Nasal cavity respiratory epithelium epithelial cell of viscerocranial mucosa (primary cell): ENCODE measurements around the gene RAB26. TPM values are rescaled to one million over a fixed set of nuclear protein-coding genes. Genes with fewer than 3 reads are reported as not detected.

ENCODE experiments used
- total RNA-seq: library from RNA; depleted of rRNA; stranded (reverse); fragments of >200 nt; gene quantifications from 2 replicates; pipeline ENCODE4 v1.2.3, GENCODE V29; 2014

Gene RAB26, protein sequence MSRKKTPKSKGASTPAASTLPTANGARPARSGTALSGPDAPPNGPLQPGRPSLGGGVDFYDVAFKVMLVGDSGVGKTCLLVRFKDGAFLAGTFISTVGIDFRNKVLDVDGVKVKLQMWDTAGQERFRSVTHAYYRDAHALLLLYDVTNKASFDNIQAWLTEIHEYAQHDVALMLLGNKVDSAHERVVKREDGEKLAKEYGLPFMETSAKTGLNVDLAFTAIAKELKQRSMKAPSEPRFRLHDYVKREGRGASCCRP
- 0.28 and 0.34 TPM in 2 replicates for total RNA-seq

DNA sequence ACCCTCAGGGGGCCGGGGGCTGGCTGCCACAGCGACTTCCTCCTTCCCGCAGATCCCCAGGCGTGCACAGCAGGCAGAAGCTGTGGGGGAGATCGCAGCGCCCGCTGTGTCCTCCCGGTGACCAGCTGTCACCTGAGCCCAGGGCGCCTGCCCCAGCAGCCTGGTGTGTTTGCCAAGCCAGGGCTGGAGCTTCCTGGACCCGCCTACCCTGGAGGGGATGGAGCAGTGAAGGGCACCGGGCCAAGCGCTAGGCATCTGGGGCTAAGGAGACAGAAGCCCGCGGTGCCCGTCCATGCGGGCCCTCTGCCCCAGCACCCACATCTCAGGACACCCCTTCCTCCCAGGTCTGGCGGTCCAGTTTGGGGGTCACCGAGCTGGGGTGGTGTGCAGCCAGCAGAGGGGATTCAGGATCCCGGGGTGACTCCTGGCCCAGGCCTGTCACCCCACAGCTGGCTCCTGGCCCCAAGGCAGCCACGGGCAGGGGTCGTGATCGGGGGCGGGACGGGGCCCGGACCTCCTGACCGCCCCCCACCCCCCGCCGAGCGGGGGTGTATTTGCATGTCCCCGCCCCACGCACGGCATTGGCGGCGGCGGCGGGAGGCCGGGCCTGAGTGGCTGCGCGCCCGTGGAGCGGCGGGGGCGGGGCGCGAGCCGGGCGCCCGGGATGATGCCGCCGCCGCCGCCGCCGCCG, at the start of gene RAB26:
RAB26 (plus strand) TSS at position 645 of the 691 bp plus-strand sequence. CDS start 159 bp downstream, outside the sequence.

GRCh38 chr16:2135770-2136490, 12.5 kb upstream of the RAB26 start, which contains the start of gene PKD1:
TSS of gene PKD1 (minus strand) at chr16:2135898. CDS start at chr16:2135689, 209 bp downstream.

DNA sequence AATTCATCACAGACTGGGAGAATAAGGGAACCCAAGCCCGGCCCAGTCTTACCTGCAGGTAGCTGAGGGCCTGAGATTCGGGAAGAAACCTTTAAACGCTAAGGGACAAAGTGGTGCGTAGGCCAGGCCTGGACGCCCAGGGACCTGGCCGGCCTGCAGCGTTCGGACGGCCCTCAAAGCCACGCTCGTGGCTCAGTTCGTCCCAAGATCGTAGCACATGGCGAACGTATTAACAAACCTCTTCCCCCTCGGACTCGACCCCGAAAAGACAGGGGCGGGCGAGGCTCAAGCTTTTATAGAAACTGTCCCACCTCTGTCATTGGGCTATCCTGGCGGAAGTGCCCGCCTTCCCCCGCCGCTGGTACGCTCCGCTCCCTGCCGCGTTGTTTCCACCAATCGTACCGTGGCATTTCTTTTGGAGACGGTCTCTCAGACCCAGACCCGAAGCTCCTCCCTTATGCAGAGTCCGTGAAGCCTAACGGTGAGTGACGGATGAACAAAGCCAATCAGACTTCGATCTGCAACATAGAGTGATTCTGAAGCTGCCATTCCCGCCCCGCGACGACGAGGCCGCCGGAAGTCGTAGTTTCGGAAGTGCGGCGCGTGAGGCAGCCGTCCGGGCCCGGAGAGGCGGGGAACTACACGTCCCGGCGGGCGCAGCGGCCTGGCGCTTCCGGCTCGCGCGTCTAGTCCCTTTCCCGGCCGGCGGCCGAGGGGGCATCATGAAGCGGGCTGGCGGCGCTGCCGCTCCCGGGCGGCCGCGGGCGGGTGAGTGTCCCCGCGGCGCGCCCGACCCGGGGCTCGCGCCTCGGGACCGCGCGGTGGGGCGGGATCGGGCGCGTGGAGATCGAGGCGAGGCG, 6.9 kb downstream of the RAB26 start, which contains the start of gene TRAF7:
TRAF7 (plus strand) TSS at position 692 of the 860 bp plus-strand sequence. CDS start 8,139 bp downstream, outside the sequence.

DNA sequence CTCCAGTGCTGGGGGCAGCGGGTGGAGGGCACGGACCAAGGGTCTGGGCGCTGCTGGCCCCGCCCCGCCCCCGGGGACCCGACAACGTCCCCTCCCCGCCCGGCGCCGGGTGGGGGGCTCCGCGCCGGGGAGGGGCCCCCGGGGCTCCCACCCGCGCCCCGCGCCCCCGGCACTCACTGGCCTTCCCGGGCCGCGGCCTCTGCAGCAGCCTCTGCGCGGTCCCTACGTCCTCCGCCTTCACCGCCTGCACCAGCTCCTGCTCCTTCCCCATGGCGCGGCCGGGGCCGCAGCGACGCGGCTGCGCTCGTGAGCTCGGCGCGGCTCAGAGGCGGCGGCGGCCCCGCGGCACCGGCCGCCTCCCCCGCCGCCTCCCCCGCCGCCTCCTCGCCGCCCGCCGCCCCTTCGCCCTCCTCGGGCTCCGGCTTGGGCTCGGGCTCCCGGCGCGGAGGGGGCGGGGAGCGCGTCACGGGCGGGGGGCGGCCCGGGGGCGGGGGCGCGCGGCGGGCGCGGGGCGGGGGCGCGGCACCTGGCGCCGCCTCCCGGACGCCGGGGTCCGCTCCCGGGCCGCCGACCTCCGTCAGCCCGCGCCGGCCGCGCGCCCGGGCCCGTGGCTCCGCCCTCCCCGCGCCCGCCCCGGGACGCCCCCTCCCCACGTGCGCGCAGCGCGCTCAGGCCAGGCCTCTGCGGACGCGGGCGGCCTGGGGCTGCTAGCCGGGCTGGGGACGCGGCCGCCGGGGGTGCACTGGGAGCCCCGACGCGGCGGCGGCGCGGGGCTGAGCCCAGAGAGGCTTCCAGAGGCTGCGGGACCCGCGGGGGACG, 47.9 kb downstream of the RAB26 start, which contains the start of gene CASKIN1:
CASKIN1 (minus strand) TSS at position 444 of the 819 bp plus-strand sequence; CDS start at position 271, 173 bp downstream.

Other genes with a start within 250 kb of the RAB26 start
- 0.34 and 0.50 TPM in 2 replicates for gene HS3ST6, start 230.2 kb upstream of the RAB26 start, total RNA-seq
- 6.8 and 7.3 TPM in 2 replicates for gene MSRB1, start 205.4 kb upstream of the RAB26 start, total RNA-seq
- under 0.01 TPM in 1 of 2 replicates, not detected in the other for gene RPL3L, start 193.9 kb upstream of the RAB26 start, total RNA-seq
- 158 and 171 TPM in 2 replicates for gene NDUFB10, start 189.1 kb upstream of the RAB26 start, total RNA-seq
- gene RPS2, start 183.8 kb upstream of the RAB26 start, total RNA-seq, result 2,006 and 6,295 TPM in 2 replicates
- gene RNF151, start 181.8 kb upstream of the RAB26 start, total RNA-seq, result not detected in 2 replicates
- gene TBL3, start 176.6 kb upstream of the RAB26 start, total RNA-seq, result 50.2 and 57.3 TPM in 2 replicates
- 0.28 and 1.7 TPM in 2 replicates for gene NOXO1, start 167.2 kb upstream of the RAB26 start, total RNA-seq
- gene GFER, start 164.4 kb upstream of the RAB26 start, total RNA-seq, result 9.0 and 14.0 TPM in 2 replicates
- 1.1 and 4.4 TPM in 2 replicates for gene SYNGR3, start 158.7 kb upstream of the RAB26 start, total RNA-seq
- gene ZNF598, start 138.8 kb upstream of the RAB26 start, total RNA-seq, result 47.8 and 68.7 TPM in 2 replicates
- gene NPW, start 128.8 kb upstream of the RAB26 start, total RNA-seq, result under 0.01 TPM in 1 of 2 replicates, not detected in the other
- 10.3 and 19.8 TPM in 2 replicates for gene NHERF2, start 121.7 kb upstream of the RAB26 start, total RNA-seq
- gene NTHL1, start 100.8 kb upstream of the RAB26 start, total RNA-seq, result 17.4 and 21.2 TPM in 2 replicates
- gene TSC2, start 100.6 kb upstream of the RAB26 start, total RNA-seq, result 19.8 and 53.7 TPM in 2 replicates
- 89.5 and 226 TPM in 2 replicates for gene PKD1, start 12.7 kb upstream of the RAB26 start, total RNA-seq
- 57.1 and 81.6 TPM in 2 replicates for gene TRAF7, start 7.2 kb downstream of the RAB26 start, total RNA-seq
- gene CASKIN1, start 48.0 kb downstream of the RAB26 start, total RNA-seq, result 0.34 and 1.6 TPM in 2 replicates
- 23.9 and 25.3 TPM in 2 replicates for gene MLST8, start 56.8 kb downstream of the RAB26 start, total RNA-seq
- 1.0 and 2.1 TPM in 2 replicates for gene BRICD5, start 62.2 kb downstream of the RAB26 start, total RNA-seq
- gene PGP, start 66.2 kb downstream of the RAB26 start, total RNA-seq, result 7.2 and 8.0 TPM in 2 replicates
- 24.9 and 28.6 TPM in 2 replicates for gene E4F1, start 75.0 kb downstream of the RAB26 start, total RNA-seq
- 0.34 and 1.00 TPM in 2 replicates for gene DNASE1L2, start 87.8 kb downstream of the RAB26 start, total RNA-seq
- 36.4 and 170 TPM in 2 replicates for gene ECI1, start 103.0 kb downstream of the RAB26 start, total RNA-seq
- gene RNPS1, start 119.5 kb downstream of the RAB26 start, total RNA-seq, result 80.3 and 114 TPM in 2 replicates
- 0.64 and 0.68 TPM in 2 replicates for gene ABCA3, start 192.1 kb downstream of the RAB26 start, total RNA-seq